ENCODE results near the gene CFAP97D1.

The CFAP97D1 gene

DNA sequence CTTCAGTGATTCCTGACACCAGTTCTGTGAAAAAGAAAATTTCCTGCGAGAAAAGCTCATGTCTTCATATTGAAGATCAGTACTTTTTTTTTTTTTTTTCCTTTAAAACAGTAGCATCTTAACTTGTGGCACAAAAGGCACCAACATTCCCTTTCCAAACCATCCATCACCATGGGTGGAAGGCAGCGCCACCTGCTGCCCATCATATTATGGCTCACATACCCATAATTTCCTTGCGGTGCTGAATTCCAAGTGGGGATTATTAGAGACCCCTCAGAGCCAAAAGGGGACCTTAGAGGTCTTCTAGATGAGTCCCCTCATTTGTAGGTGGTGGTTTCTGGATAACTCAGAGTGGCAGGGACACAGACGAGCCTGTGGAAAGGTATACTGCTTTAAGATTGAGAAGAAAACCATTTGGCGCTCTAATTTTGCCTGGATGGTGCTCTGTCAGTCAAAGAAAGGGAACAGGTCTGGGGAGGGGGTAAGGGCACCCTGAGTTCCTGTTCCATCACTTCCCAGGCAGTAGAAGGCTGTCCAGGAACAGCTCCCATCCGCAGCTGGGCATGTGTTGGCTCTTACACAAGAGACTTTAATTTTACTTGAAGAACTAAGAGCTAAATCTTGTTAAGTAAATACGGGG, 13.7 kb upstream of the CFAP97D1 start:
- peak; percentile 60 for DNase-seq (ENCODE audit: low read depth)
- TF ChIP-seq, protein P1, sequence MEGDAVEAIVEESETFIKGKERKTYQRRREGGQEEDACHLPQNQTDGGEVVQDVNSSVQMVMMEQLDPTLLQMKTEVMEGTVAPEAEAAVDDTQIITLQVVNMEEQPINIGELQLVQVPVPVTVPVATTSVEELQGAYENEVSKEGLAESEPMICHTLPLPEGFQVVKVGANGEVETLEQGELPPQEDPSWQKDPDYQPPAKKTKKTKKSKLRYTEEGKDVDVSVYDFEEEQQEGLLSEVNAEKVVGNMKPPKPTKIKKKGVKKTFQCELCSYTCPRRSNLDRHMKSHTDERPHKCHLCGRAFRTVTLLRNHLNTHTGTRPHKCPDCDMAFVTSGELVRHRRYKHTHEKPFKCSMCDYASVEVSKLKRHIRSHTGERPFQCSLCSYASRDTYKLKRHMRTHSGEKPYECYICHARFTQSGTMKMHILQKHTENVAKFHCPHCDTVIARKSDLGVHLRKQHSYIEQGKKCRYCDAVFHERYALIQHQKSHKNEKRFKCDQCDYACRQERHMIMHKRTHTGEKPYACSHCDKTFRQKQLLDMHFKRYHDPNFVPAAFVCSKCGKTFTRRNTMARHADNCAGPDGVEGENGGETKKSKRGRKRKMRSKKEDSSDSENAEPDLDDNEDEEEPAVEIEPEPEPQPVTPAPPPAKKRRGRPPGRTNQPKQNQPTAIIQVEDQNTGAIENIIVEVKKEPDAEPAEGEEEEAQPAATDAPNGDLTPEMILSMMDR (conservative IDR thresholded peaks at IDR 0.05; ENCODE audit: control insufficient read depth, insufficient read depth, low read depth, low read length): peak; percentile 93
- H3K4me3 ChIP-seq (ENCODE audit: control insufficient read depth, low read depth, low read length): no peak overlapping the region

DNA sequence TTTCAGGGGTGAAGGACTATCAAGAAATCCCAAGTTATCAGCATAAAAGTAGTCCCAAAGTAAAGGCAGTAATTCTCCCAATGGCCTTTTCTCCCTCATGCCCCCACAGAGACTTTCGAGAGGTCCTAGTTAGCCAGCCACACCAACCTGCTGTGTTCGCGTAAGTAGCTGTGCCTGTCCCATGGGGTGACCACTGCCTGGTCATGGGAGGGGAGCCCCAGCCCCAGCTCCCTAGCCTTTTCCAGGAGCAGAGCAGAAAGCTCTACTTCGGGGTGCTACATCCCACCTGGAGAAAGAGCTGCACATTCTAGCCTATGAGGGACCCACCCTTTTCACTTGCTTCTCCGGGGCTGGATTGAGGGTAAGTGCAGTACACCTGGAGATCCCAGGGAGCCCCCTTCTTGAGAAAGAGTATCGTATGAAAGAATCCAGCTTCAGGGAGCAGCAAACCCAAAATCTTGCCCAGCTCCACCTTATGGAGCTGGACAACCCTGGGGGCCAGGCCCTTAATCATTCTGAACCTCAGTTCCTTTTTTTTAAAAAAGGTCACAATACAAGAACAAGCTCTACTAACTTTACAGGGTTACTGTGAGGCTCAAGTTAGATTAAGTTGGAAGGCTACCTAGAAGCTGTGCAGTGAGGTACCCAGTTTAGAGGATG, 13.1 kb upstream of the CFAP97D1 start:
- TF ChIP-seq, protein P1 (conservative IDR thresholded peaks at IDR 0.05; ENCODE audit: control insufficient read depth, insufficient read depth, low read depth, low read length): no peak
- DNase-seq (ENCODE audit: low read depth): no peak
- H3K4me3 ChIP-seq (ENCODE audit: control insufficient read depth, low read depth, low read length): no peak overlapping the region

DNA sequence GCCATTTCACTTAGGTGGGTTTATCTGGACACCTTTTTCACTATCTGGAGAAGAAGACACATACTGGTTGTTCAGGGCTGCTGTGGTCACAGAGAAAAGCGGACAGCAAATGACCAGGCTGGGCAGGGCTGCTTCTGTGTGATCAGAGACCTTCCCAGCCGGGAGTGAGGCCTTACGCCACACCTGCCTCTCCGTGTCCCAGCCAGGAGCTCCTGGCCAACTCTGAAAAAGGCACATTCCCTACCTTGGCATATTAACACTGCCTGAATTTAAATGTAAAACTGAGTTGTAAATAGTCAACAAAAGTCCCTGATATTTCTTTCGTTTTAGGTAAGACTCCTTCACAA, 12.5 kb upstream of the CFAP97D1 start:
- TF ChIP-seq, protein P1 (conservative IDR thresholded peaks at IDR 0.05; ENCODE audit: control insufficient read depth, insufficient read depth, low read depth, low read length): no peak
- DNase-seq (ENCODE audit: low read depth): no peak
- H3K4me3 ChIP-seq (ENCODE audit: control insufficient read depth, low read depth, low read length): no peak overlapping the region

DNA sequence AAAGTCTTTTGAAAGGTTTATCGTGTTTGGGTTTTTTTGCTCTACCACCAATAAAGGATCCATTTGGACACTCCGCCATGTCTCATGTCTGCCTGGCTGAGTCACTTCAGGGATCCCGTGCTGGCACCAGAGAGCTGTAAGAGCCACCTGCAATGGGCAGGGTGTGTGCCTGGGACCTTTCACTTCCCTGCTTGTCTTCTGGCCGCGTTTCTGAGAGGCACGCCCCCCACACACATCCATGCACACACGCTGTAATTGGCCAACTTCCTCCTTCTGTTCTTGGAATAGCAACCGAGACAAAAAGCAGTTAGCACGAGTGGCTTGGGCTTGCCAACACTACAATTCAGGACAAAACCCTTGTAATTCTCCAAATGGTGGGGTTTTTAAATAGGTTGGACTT, 11.9 kb upstream of the CFAP97D1 start:
- no peak overlapping the region for H3K4me3 ChIP-seq (ENCODE audit: control insufficient read depth, low read depth, low read length)
- TF ChIP-seq, protein P1 (conservative IDR thresholded peaks at IDR 0.05; ENCODE audit: control insufficient read depth, insufficient read depth, low read depth, low read length): no peak
- DNase-seq (ENCODE audit: low read depth): no peak

DNA sequence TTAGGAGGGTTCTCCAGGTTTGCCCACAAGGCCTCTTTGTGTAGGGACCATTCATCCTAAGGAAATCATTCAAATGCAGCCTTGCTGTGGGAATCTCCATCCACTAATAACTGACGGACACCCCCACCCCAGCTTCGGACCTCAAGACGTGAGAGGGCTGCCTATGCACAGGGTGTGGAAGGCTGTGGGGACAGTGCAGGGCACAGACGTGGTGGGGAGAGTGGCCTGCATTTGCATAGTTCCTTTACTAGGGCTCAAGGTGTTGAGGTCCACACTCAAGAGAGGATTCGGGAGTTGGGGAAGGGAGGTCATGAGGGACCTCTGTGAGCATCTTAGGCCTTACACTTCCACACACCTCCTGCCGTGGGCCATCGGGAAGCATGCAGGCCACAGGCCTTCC, 11.3 kb upstream of the CFAP97D1 start:
- TF ChIP-seq, protein P1 (conservative IDR thresholded peaks at IDR 0.05; ENCODE audit: control insufficient read depth, insufficient read depth, low read depth, low read length): no peak
- no peak for DNase-seq (ENCODE audit: low read depth)
- no peak overlapping the region for H3K4me3 ChIP-seq (ENCODE audit: control insufficient read depth, low read depth, low read length)

DNA sequence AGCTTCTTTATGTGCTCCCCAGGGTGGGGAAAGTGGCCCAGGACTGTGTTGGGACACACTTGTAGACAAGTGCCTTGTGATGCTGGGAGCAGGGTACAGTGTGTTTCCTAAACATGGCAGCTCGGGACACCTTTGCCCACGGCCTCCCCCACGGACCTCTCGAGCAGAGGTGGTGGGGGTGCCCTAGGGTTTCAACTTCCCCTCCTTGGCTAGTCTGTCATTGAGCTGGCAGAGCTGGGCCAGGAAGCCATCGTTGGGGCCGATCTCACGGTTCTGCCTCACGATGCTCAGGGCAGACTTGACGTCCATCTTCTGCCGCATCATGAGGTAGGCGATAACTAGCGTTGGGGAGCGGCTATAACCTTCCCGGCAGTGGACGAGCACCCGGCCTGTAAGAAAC, 10.8 kb upstream of the CFAP97D1 start:
- no peak for DNase-seq (ENCODE audit: low read depth)
- no peak overlapping the region for H3K4me3 ChIP-seq (ENCODE audit: control insufficient read depth, low read depth, low read length)
- TF ChIP-seq, protein P1 (conservative IDR thresholded peaks at IDR 0.05; ENCODE audit: control insufficient read depth, insufficient read depth, low read depth, low read length): no peak
